HepG2 (cell line): ENCODE data around the gene PAPSS1.

ENCODE experiments used
- HNF4A ChIP-seq: sonication (generic); formaldehyde crosslinking; IDR thresholded peaks from 2 replicates; pipeline ENCODE4 v1.4.0; 2020; ENCODE audit warnings: missing genetic modification reagents
- POLR2A ChIP-seq, 2 experiments: IDR thresholded peaks; 2 replicates each; pipeline ENCODE4 v1.6.1; 2011; ENCODE audit warnings: low read depth in 2 of 2, low read length in 2 of 2, mild to moderate bottlenecking in 1 of 2, moderate library complexity in 1 of 2; ENCODE audit not compliant: insufficient read depth in 1 of 2
- ZBTB1 ChIP-seq: sonication (generic); formaldehyde crosslinking; IDR thresholded peaks from 2 replicates; pipeline ENCODE4 v1.4.0; 2020; ENCODE audit warnings: missing genetic modification reagents, borderline replicate concordance
- ZNF709 ChIP-seq: sonication (generic); formaldehyde crosslinking; IDR thresholded peaks from 2 replicates; pipeline ENCODE4 v1.5.0; 2020; ENCODE audit warnings: mild to moderate bottlenecking, missing genetic modification reagents
- TF ChIP-seq, protein P1 (sequence below): sonication (generic); formaldehyde crosslinking; IDR thresholded peaks from 2 replicates; pipeline ENCODE4 v1.5.0; 2020; ENCODE audit warnings: mild to moderate bottlenecking, missing genetic modification reagents, moderate library complexity
- TF ChIP-seq, protein P2 (sequence below): sonication (generic); formaldehyde crosslinking; IDR thresholded peaks from 2 replicates; pipeline ENCODE4 v1.4.0; 2020; ENCODE audit warnings: mild to moderate bottlenecking, missing genetic modification reagents

DNA sequence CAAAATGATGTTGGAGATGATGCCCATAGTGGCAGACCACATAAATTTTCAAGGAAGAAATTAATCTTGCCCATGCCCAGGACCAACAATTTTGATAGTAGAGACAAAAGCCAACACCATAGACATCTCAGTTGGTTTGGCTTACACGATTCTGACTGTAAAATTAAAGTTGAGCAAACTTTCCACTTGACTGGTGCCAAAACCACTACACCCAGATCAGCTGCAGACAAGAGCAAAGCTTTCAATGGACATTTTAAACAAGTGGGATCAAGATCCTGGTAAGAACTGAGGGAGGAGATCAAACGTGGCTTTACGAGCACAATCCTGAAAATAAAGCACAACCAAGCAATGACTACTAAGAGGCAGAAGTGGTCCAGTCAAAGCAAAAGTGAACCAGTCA lies 90.7 kb downstream of the PAPSS1 start:
- TF ChIP-seq ZBTB1 (no peak), HNF4A (no peak), POLR2A (IDR thresholded peaks at IDR 0.05; ENCODE audit: insufficient read depth in 1 of 2, low read depth in 2 of 2, low read length in 2 of 2) (no peak), ZNF709 (CRISPR knock-in tag) (no peak)
- TF ChIP-seq, protein P1, sequence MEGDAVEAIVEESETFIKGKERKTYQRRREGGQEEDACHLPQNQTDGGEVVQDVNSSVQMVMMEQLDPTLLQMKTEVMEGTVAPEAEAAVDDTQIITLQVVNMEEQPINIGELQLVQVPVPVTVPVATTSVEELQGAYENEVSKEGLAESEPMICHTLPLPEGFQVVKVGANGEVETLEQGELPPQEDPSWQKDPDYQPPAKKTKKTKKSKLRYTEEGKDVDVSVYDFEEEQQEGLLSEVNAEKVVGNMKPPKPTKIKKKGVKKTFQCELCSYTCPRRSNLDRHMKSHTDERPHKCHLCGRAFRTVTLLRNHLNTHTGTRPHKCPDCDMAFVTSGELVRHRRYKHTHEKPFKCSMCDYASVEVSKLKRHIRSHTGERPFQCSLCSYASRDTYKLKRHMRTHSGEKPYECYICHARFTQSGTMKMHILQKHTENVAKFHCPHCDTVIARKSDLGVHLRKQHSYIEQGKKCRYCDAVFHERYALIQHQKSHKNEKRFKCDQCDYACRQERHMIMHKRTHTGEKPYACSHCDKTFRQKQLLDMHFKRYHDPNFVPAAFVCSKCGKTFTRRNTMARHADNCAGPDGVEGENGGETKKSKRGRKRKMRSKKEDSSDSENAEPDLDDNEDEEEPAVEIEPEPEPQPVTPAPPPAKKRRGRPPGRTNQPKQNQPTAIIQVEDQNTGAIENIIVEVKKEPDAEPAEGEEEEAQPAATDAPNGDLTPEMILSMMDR (CRISPR knock-in tag) = no peak
- TF ChIP-seq, protein P2, sequence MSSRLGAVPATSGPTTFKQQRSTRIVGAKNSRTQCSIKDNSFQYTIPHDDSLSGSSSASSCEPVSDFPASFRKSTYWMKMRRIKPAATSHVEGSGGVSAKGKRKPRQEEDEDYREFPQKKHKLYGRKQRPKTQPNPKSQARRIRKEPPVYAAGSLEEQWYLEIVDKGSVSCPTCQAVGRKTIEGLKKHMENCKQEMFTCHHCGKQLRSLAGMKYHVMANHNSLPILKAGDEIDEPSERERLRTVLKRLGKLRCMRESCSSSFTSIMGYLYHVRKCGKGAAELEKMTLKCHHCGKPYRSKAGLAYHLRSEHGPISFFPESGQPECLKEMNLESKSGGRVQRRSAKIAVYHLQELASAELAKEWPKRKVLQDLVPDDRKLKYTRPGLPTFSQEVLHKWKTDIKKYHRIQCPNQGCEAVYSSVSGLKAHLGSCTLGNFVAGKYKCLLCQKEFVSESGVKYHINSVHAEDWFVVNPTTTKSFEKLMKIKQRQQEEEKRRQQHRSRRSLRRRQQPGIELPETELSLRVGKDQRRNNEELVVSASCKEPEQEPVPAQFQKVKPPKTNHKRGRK = no peak
